SK-N-MC (cell line): ENCODE data around the gene NEK6.

Source experiments
- EZH2 ChIP-seq: fragments of 200-600 bp; sonication (generic); IDR thresholded peaks from one replicate; pipeline ENCODE4 v1.6.1; 2017; ENCODE audit warnings: antibody characterized with exemption
- FOXP2 ChIP-seq: optimal IDR thresholded peaks from 2 replicates; pipeline ENCODE3; 2011; ENCODE audit warnings: mild to moderate bottlenecking, moderate library complexity; ENCODE audit not compliant: insufficient read depth; ENCODE audit errors: extremely low read length, control extremely low read depth
- POLR2AphosphoS5 ChIP-seq: IDR thresholded peaks from 2 replicates; pipeline ENCODE4 v1.6.1; 2012; ENCODE audit warnings: mild to moderate bottlenecking, low read depth, low read length, borderline replicate concordance

DNA sequence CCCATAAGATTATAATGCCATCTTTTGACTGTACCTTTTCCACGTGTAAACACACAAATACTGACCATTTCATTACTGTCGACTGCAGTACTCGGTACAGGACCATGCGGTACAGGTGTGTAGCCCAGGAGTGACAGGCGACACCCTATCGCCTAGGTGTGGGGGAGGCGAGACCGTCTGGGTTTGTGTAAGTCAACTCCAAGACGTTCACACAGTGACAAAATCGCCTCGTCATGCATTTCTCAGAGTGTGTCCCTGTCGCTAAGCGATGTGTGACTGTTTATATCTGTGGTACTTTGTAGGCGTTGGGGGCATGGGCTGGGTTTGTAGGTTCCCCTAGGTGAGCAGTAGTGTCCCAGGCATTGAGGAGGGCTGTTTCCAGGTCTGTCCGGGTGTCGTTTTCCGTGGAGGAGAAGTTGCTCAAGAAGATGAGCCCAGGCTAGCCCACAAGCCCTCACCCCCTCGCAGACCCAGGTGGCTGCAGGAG lies 20.3 kb downstream of the NEK6 start:
- TF ChIP-seq EZH2, result no peak
- TF ChIP-seq POLR2AphosphoS5, result no peak
- no peak for TF ChIP-seq FOXP2
